AG09319 (cell line): ENCODE measurements around the gene ASPRV1.
"Not testable (repeated sequence)": the region's sequence is repeated elsewhere in the genome, so short reads cannot be mapped to it uniquely, and the experiment has no call there.

Experiments
- DNase-seq: peaks from one replicate; pipeline ENCODE4 v3.0.0-alpha.2; 2010; ENCODE audit warnings: low read depth; ENCODE audit errors: extremely low read depth
- TF ChIP-seq, protein P1 (sequence below): IDR thresholded peaks from 2 replicates; pipeline ENCODE4 v1.5.1; 2011; ENCODE audit warnings: low read depth, mild to moderate bottlenecking, inconsistent platforms, low read length, moderate library complexity

ASPRV1 gene

DNA sequence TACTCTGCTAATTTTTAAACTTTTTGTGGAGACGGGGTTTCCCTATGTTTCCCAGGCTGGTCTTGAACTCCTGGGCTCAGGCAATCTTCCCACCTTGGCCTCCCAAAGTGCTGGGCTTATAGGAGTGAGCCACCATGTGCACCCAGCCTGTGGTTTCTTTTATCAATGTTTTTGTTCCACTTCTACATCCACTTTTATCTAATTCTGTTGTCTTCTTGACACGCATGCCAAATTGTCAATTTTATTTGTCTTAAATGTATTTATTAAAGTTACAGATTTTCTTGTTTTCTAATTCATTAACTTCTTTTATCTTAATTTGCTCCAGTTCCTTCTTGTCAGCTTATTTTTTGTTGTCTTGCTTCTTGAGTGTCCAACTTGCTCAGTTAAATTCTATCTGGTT, 43.8 kb upstream of the ASPRV1 start:
- DNase-seq: no peak

DNA sequence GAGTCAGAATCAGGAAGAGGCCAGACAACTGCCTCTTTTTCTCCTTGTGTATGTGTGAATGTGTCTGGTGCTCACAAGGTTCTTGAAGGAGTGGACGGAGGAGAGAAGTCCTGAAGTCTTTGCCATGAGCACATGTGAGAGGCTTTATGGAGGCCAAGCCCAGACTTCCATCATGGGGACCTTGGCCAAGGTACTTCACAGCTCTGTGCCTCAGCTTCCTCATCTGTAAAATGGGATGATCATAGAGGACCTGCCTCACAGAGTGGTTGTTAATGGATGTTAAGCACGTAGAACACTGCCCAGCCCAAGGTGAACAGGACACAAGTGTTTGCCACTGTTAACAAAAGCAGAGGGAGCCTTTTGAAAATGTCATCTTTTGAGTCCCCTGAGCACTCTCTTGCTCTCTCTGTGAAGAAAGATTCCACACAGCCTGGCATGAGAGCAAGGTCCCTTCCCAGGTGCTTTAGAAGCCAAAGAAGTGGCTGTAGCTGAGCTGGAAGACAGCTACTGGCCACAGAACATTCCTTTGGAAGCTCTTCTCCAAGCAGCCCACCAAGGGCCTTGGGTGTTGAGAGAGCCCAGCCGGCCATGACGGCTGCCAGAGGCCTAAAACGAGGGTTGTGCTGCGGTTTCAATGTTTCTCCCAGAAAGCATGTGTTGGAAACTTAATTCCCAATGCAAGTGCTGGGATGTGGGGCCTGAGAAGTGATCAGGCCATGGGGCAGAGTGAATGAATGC, 41.8 kb upstream of the ASPRV1 start:
- TF ChIP-seq, protein P1, sequence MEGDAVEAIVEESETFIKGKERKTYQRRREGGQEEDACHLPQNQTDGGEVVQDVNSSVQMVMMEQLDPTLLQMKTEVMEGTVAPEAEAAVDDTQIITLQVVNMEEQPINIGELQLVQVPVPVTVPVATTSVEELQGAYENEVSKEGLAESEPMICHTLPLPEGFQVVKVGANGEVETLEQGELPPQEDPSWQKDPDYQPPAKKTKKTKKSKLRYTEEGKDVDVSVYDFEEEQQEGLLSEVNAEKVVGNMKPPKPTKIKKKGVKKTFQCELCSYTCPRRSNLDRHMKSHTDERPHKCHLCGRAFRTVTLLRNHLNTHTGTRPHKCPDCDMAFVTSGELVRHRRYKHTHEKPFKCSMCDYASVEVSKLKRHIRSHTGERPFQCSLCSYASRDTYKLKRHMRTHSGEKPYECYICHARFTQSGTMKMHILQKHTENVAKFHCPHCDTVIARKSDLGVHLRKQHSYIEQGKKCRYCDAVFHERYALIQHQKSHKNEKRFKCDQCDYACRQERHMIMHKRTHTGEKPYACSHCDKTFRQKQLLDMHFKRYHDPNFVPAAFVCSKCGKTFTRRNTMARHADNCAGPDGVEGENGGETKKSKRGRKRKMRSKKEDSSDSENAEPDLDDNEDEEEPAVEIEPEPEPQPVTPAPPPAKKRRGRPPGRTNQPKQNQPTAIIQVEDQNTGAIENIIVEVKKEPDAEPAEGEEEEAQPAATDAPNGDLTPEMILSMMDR: no peak
- no peak for DNase-seq

More for the DNA sequence above, 43.8 kb upstream of the ASPRV1 start:
- TF ChIP-seq, protein P1: no peak

DNA sequence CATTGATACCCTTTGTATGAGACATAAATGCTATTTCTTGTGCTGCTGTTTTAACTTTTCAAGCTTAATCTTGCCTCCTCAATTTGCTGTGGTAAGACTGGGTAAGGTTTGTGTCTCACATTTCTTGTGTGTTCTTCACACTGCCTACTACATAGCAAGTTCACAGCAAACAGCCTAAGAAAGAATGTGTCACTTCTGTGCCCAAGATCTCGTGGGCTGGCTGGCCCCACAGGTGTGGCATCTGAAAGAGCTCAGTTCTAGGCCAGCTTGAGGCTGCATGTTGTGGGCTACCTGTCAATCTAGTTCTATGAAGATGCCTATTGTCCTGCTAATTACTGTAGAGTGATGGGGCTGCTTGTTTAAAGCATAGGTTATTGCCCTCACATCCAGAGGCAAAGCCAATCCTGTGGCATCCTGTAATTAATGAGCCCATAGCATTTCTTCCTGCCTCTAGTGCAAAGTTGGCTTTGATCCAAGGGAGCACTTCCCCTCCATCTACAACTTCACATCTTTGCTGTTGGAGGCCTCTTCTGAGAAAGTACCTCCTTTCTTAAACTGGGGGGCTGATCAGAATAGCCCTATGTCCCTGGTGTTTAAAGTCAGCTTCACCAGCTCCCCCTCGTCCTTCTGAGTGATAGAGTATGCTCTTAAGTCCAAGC, 40.9 kb upstream of the ASPRV1 start:
- TF ChIP-seq, protein P1: no peak
- no peak for DNase-seq

DNA sequence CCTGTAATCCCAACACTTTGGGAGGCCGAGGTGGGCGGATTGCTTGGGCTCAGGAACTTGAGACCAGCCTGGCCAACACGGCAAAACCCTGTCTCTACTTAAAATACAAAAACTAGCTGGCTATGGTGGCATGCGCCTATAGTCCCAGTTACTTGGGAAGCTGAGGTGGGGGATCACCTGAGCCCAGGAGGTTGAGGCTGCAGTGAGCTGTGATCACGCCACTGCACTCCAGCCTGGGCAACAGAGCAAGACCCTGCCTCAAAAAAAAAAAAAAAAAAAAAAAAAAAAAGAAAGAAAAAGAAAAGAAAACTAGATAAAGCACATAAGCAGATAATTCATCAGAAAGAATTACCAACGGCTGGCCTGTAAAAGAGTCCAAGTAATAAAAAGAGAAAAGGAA, 39.1 kb upstream of the ASPRV1 start:
- not testable (repeated sequence) for DNase-seq

DNA sequence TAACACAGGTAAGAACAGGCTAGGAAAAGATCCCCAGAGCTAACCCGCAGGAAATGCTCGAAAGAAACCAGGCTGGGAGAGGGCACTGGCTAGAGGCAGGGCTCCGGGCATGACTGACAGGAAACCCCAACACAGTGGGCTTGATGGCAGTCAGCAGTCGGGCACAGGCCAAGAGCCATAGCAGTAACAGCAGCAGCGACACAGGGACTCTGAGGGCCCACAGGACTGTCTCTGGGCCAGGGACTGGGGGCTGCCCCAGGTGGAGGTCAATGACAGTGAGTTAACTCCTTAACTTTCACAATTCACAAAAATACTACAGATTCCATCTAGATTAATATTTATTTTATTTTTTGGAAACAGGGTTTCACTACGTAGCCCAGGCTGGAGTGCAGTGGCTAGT, 37.3 kb upstream of the ASPRV1 start:
- TF ChIP-seq, protein P1: no peak
- DNase-seq: no peak

DNA sequence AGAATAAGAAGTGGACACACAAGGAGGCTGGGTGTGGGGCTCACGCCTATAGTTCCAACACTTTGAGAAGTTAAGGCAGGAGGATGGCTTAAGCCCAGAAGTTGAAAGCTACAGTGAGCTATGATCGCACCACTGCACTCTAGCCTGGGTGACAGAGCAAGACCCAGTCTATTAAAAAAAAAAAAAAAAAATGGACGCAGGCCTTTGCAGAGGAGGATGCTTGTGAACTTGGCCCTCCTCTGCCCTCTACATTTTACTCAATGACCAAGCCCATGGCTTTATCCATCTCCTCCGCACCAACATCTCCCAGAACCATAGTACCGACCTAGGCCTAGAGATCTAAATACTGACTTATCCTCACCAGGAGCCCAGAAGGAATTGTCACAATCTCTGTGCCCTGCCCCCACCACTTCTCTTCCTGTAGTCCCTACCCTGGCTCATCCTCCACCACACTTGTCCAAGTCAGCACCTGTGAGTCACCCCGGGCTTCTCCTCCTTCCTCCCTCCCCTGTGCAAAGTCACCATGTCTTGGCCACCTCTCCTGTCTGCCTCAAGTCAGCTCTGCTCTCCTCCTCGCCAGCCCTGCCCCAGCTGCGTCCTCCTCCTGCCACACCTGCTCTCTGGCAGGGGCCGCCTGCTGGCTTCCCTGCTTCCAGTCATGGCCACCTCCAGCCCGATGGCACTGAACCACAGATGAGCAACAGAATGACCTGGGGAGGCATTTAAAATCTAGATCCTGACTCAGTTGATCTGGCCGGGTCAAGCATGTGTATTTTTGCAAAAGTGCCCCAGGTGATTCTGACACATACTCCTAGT, 35.8 kb upstream of the ASPRV1 start:
- TF ChIP-seq, protein P1: no peak
- no peak for DNase-seq

DNA sequence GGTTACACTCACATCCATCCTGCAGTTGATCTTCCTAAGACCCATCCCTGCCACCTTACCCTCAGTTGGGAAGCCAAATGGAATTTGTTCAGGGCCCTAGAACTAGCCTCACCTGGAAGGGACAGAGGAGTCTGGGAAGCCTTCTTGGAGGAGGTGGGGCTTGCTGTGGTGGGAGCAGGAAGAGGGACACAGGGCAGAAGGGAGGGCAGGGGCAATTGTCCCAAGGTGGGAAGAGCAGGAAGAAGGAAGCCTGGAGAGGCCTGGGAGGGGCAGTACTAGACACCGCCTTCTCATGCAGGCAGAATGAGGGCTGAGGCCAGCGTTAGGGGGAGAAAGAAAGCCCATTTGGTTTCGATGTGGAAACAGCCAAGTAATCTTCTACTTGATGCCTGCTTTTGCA, 34.1 kb upstream of the ASPRV1 start:
- TF ChIP-seq, protein P1: no peak
- no peak for DNase-seq
